AG08396 (cell line): ENCODE data around the gene PKHD1.
"Not testable (repeated sequence)": the region's sequence is repeated elsewhere in the genome, so short reads cannot be mapped to it uniquely, and the experiment has no call there.

Experiments
- DNase-seq: peaks from one replicate; pipeline ENCODE4 v3.0.0; 2012; ENCODE audit warnings: low spot score, mixed read lengths

The PKHD1 gene

GRCh38 chr6:51854347-51854746 is 233.1 kb downstream of the PKHD1 start:
- DNase-seq: no peak

- not testable (repeated sequence) for DNase-seq
Measured at GRCh38 chr6:51853109-51853508, 234.3 kb downstream of the PKHD1 start.

- DNase-seq: no peak
Measured at GRCh38 chr6:51846531-51846930, 240.9 kb downstream of the PKHD1 start.

- no peak for DNase-seq
Measured at GRCh38 chr6:51844336-51844735, 243.1 kb downstream of the PKHD1 start.

GRCh38 chr6:51843456-51844056 is 243.9 kb downstream of the PKHD1 start:
- DNase-seq: no peak

- DNase-seq: no peak
Measured at GRCh38 chr6:51842804-51843378, 244.5 kb downstream of the PKHD1 start.

GRCh38 chr6:51842061-51842803 is 245.2 kb downstream of the PKHD1 start:
- no peak for DNase-seq

GRCh38 chr6:51841626-51842025 is 245.8 kb downstream of the PKHD1 start:
- DNase-seq: no peak

- DNase-seq: no peak
Measured at GRCh38 chr6:51839726-51840374, 247.6 kb downstream of the PKHD1 start.

GRCh38 chr6:51830666-51831065 is 256.7 kb downstream of the PKHD1 start:
- DNase-seq: no peak

- no peak for DNase-seq
Measured at GRCh38 chr6:51827580-51827979, 259.8 kb downstream of the PKHD1 start.

GRCh38 chr6:51824940-51825339 is 262.5 kb downstream of the PKHD1 start:
- DNase-seq: no peak

GRCh38 chr6:51820555-51820954 is 266.9 kb downstream of the PKHD1 start:
- no peak for DNase-seq

GRCh38 chr6:51818520-51819022 is 268.8 kb downstream of the PKHD1 start:
- no peak for DNase-seq

GRCh38 chr6:51817832-51818231 is 269.6 kb downstream of the PKHD1 start:
- no peak for DNase-seq

- DNase-seq: no peak
Measured at GRCh38 chr6:51814418-51814817, 273.0 kb downstream of the PKHD1 start.

- DNase-seq: no peak
Measured at GRCh38 chr6:51813904-51814303, 273.5 kb downstream of the PKHD1 start.

GRCh38 chr6:51812231-51812630 is 275.2 kb downstream of the PKHD1 start:
- DNase-seq: no peak

GRCh38 chr6:51805517-51805916 is 281.9 kb downstream of the PKHD1 start:
- DNase-seq: no peak

GRCh38 chr6:51800603-51801002 is 286.8 kb downstream of the PKHD1 start:
- no peak for DNase-seq

- DNase-seq: no peak
Measured at GRCh38 chr6:51793393-51793792, 294.0 kb downstream of the PKHD1 start.

- no peak for DNase-seq
Measured at GRCh38 chr6:51792273-51793030, 295.0 kb downstream of the PKHD1 start.
